NCI-H82 (cell line): ENCODE measurements around the gene BPI.
"Not testable (repeated sequence)": the region's sequence is repeated elsewhere in the genome, so short reads cannot be mapped to it uniquely, and the experiment has no call there.

Experiments
- DNase-seq: peaks from one replicate; lab custom pipeline; 2025; lab: John Stamatoyannopoulos, UW

Gene BPI

DNA sequence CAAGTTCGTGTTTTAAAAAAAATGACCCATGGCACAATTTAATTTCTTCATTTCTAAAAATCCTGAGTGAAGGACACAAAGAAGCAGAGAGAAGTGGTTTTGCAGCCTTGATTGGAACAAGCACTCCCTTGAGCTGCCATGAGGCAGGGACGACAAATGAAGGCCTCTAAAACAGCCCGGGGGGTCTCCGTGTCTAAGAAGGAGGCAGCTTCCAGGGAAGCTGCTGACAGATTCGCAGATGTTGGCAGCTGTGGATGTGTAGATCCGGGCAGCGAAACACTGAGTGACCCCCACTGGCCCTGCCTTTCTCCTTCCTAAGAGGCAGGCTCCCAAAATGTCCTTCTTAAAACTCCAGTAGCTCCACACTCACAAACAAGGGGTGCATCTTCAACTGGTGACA is 32.8 kb downstream of the BPI start:
- DNase-seq, result no peak

GRCh38 chr20:38337561-38338140 is 33.7 kb downstream of the BPI start:
- peak; percentile 77 for DNase-seq

- peak; percentile 95 for DNase-seq
Measured at GRCh38 chr20:38338849-38339520, 35.0 kb downstream of the BPI start.

- DNase-seq, result not testable (repeated sequence)
Measured at GRCh38 chr20:38339521-38339896, 35.6 kb downstream of the BPI start.

DNA sequence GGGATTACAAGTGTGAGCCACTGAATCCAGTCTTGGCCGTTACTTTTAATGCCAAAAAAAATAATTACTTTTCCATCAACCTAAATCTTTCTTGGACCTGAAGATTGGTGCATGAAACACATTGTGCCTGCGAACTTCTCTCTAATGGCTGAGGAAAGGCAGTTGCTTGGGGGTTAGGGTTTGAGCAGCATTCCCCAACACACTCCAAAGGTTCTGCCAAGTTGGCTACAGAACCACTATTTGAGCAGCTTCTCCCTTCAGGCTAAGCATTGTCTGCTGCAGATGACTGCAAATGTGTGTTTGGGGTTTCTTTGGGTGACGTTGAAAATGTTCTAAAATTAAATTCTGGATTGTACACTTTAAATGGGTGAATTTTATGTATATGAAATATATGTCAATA is 36.0 kb downstream of the BPI start:
- DNase-seq, result no peak

- DNase-seq, result no peak
Measured at GRCh38 chr20:38340693-38341092, 36.7 kb downstream of the BPI start.

GRCh38 chr20:38342216-38342615 is 38.3 kb downstream of the BPI start:
- DNase-seq, result peak; percentile 41

- no peak for DNase-seq
Measured at GRCh38 chr20:38342713-38343310, 38.9 kb downstream of the BPI start.

- DNase-seq, result no peak
Measured at GRCh38 chr20:38343311-38344106, 39.6 kb downstream of the BPI start.

- no peak for DNase-seq
Measured at GRCh38 chr20:38344107-38344701, 40.2 kb downstream of the BPI start.

- no peak for DNase-seq
Measured at GRCh38 chr20:38345643-38346042, 41.7 kb downstream of the BPI start.

GRCh38 chr20:38346247-38346651 is 42.3 kb downstream of the BPI start, which contains the start of gene LBP:
Gene LBP, plus strand, starts transcription at chr20:38346482. Its CDS starts 35 bp downstream, at chr20:38346517.
- no peak for DNase-seq

DNA sequence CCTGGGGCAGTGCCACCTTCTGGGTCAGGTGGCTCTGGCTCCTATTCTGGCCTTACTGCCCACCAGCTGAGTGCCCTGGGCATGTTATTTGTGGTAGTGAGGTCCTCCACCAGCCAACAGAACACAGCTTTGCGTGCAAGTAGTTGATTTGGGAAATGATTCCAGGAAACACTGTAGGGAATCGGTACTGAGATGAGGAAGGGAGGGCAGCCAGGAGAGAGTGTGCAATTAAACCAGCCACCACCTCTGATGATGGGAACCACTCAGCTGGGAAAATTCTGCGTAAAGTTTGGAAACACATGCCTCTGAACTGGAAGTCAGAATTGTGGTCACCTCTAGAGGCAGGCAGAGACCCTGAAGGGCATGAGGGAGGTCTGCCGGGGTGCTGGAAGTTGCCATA is 42.8 kb downstream of the BPI start:
- DNase-seq, result no peak

GRCh38 chr20:38349856-38350255 is 45.9 kb downstream of the BPI start:
- no peak for DNase-seq

- no peak for DNase-seq
Measured at GRCh38 chr20:38350879-38351775, 47.2 kb downstream of the BPI start.

DNA sequence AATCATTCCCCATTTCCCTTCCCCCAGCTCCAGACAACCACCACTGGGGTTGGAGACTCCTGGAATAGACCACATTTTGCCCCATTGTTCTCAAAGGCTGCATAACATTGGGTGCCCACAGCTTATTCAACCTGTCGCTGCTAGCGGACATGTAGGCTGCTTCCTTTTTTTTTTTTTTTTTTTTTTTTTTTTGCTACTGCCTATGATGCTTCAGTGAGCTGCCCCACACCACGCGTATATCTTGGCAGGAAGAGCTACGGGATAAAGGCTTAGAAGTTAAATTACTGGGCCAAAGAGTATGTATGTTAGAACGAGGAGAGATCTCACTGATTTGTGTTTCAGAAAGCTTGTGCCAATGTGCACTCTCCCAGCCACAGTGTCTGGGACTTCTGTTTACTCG is 49.4 kb downstream of the BPI start:
- DNase-seq, result no peak

GRCh38 chr20:38354227-38354626 is 50.3 kb downstream of the BPI start:
- DNase-seq, result no peak

DNA sequence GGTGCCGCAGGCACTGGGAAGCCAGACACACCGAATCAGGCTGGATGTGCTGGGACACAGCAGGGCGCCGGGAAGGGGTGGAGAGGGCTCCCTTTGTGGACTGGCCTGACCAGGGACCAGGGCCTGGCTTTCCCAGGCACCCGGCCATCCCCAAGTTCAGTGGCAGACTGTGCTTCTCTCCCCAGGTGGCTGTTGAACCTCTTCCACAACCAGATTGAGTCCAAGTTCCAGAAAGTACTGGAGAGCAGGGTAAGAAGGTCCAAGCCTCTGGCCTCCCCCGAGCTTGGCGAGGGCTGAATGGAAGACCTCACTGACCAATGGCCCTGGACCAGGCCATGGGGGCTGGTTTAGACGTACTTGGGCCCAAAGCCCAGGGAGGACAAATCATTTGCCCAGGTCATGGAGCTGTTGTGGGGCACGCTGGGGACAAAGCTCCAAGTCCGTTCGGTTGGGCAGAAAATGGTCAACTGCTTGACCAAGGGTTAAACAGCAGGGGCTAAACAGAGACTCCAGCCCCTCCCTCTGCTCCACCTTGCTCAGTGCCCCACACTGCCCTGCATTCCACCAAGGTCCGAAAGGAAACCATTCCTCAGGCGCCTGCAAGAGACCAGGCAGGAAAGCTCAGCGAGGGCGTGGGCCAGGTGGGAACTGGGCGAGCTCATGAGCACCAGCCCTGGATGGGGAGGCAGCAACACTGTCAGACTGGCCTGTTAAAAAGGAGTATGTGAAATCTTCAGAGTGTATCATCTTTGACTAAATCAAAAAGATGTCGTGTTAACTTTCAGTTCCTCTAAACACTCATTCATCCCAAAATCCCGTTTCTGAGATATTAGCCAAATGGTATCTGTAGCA is 51.4 kb downstream of the BPI start:
- no peak for DNase-seq

DNA sequence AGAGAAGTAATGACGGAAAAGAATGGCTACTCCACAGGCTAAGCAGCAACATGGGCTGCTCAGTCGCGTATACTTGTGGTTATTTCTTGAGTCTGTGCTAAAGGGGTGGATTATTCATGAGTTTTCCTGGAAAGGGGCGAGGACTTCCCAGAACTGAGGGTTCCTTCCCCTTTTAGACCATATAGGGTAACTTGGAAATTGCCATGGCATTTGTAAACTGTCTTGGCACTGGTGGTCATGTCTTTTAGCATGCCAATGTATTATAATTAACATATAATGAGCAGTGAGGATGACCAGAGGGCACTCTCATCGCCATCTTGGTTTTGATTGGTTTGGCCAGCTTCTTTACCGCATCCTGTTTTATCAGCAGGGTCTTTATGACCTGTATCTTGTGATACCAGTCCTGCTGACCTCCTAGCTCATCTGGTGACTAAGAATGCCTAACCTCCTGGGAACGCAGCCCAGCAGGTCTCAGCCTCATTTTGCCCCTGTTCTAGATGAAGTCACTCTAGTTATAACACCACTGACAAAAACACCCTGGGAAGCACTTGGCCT is 53.8 kb downstream of the BPI start:
- no peak for DNase-seq

GRCh38 chr20:38358556-38358955 is 54.6 kb downstream of the BPI start:
- no peak for DNase-seq
